K562 (cell line): ENCODE measurements around the gene SAMD15. TPM values are rescaled to one million over a fixed set of nuclear protein-coding genes. Genes with fewer than 3 reads are reported as not detected.

Experiments
- ATAC-seq: fragments of 200-7000 bp; cut with Tn5 transposase; 3 replicates; pipeline ENCODE4 v1.9.1; 2020; ENCODE audit warnings: moderate library complexity
- BruUV-seq: library from RNA; stranded (reverse); fragments of 400-500 nt; replicated peaks from 2 replicates; lab custom pipeline; 2021; lab: Mats Ljungman, UMichigan
- CTCF ChIA-PET: fragments of 300-600 bp; formaldehyde crosslinking; extraction: SDS; loops from one replicate; lab custom pipeline; 2021; ENCODE audit warnings: low intra/inter-chr PET ratio; lab: Yijun Ruan, JAX
- POLR2A ChIA-PET: fragments of 300-600, 350-650 bp; sonication (Branson Sonifier 250); formaldehyde crosslinking; extraction: SDS; loops from one replicate; lab custom pipeline; 2021; ENCODE audit warnings: antibody characterized with exemption, inconsistent platforms; lab: Yijun Ruan, JAX
- DNase-seq, 4 experiments: peaks; one replicate each; pipeline versions ENCODE4 v3.0.0 to v3.0.0-alpha.2; 2011 to 2018; ENCODE audit warnings: low spot score in 3 of 4, mixed read lengths in 3 of 4; ENCODE audit errors: extremely low read depth in 1 of 4
- FAIRE-seq: peaks from 2 replicates; lab custom pipeline; 2011; peaks lifted over from hg19 to GRCh38; lab: Jason Lieb, UNC
- H2AFZ ChIP-seq: 2 replicates; pipeline ENCODE4 v1.6.0; 2011; ENCODE audit warnings: low read depth, low read length, control low read depth, inconsistent platforms
- H3K27ac ChIP-seq: fragments of 200-600 bp; 3 replicates; pipeline ENCODE4 v1.8.0; 2011; ENCODE audit warnings: low read depth, mild to moderate bottlenecking, control low read depth, inconsistent platforms, low read length, moderate library complexity, mixed read lengths; ENCODE audit errors: extremely low read depth
- H3K27me3 ChIP-seq, 2 experiments: fragments of 300-600 bp in 1 of 2; 2 replicates in 1 of 2; 3 replicates in 1 of 2; pipeline versions ENCODE4 v1.6.0 to v1.8.0; 2011; ENCODE audit warnings: inconsistent platforms in 2 of 2, low read length in 2 of 2, mild to moderate bottlenecking in 1 of 2, mixed read lengths in 1 of 2, moderate library complexity in 1 of 2; ENCODE audit not compliant: control insufficient read depth in 2 of 2, insufficient read depth in 2 of 2
- H3K36me3 ChIP-seq: fragments of 300-600 bp; 3 replicates; pipeline ENCODE4 v1.8.0; 2011; ENCODE audit warnings: mild to moderate bottlenecking, low read length, inconsistent platforms; ENCODE audit not compliant: control insufficient read depth, insufficient read depth
- H3K4me1 ChIP-seq, 2 experiments: fragments of 200-600 bp in 1 of 2; replicated peaks in 1 of 2; 2 replicates in 1 of 2; 3 replicates in 1 of 2; pipeline versions ENCODE4 v1.5.1 to v1.8.0; 2011; ENCODE audit warnings: inconsistent platforms in 2 of 2, low read length in 2 of 2, mild to moderate bottlenecking in 1 of 2, mixed read lengths in 1 of 2, moderate library complexity in 1 of 2; ENCODE audit not compliant: control insufficient read depth in 2 of 2, insufficient read depth in 2 of 2
- H3K4me2 ChIP-seq: 2 replicates; pipeline ENCODE4 v1.6.1; 2011; ENCODE audit warnings: low read length, control low read depth, inconsistent platforms, mixed read lengths; ENCODE audit not compliant: insufficient read depth
- H3K4me3 ChIP-seq: fragments of 200-600 bp; sonication (generic), shearing (Covaris generic); 2 replicates; pipeline ENCODE4 v1.5.1; 2016; ENCODE audit warnings: control low read depth, inconsistent platforms
- H3K79me2 ChIP-seq: fragments of 200-600 bp; 3 replicates; pipeline ENCODE4 v1.8.0; 2011; ENCODE audit warnings: low read length, inconsistent platforms; ENCODE audit not compliant: control insufficient read depth, insufficient read depth
- H3K9ac ChIP-seq, 2 experiments: 2 replicates each; pipeline versions ENCODE4 v1.6.0 to v1.6.1; 2011; ENCODE audit warnings: low read depth in 2 of 2, low read length in 2 of 2, control low read depth in 1 of 2, inconsistent platforms in 1 of 2, mild to moderate bottlenecking in 1 of 2, mixed read lengths in 1 of 2; ENCODE audit not compliant: insufficient read depth in 1 of 2
- H3K9me1 ChIP-seq: one replicate; pipeline ENCODE4 v1.6.0; 2011; ENCODE audit warnings: inconsistent platforms, mild to moderate bottlenecking, low read length, moderate library complexity; ENCODE audit not compliant: control insufficient read depth, insufficient read depth
- H3K9me3 ChIP-seq: replicated peaks from 2 replicates; pipeline ENCODE4 v1.5.1; 2011; ENCODE audit warnings: low read depth, low read length, inconsistent platforms; ENCODE audit not compliant: control insufficient read depth, insufficient read depth
- H4K20me1 ChIP-seq: replicated peaks from 2 replicates; pipeline ENCODE4 v1.6.1; 2011; ENCODE audit warnings: low read length, inconsistent platforms, mixed read lengths; ENCODE audit not compliant: control insufficient read depth, insufficient read depth
- SPI1 ChIP-seq: IDR thresholded peaks from 2 replicates; pipeline ENCODE4 v1.6.1; 2011; ENCODE audit warnings: low read depth, low read length, control low read depth, borderline replicate concordance
- WGBS: fragments of 100-300 bp; shearing (Covaris generic); methylation state at CpG from one replicate; pipeline ENCODE4 v1.1.6; 2016; ENCODE audit warnings: low coverage, mixed read lengths; ENCODE audit not compliant: insufficient coverage; ENCODE audit errors: missing lambda C conversion rate; 5-methylcytosine and 5-hydroxymethylcytosine counted together
- in situ Hi-C: fragments of 300-500 bp; cut with MboI; formaldehyde crosslinking; loops from 4 replicates; pipeline ENCODE4 v1.15.0; 2018; ENCODE audit warnings: inconsistent platforms, mixed read lengths
- intact Hi-C: fragments of 100-400 bp; cut with micrococcal nuclease; formaldehyde crosslinking; loops from 2 replicates; pipeline ENCODE4 v1.14.2; 2022
- polyA plus RNA-seq, 8 experiments: library from polyadenylated mRNA; depleted of rRNA in 4 of 8; stranded (reverse) in 5 of 8; unstranded in 3 of 8; fragments of >200 nt; fragmentation: Nextera tagmentation in 2 of 8; fragmentation: Illumina TruSeq in 1 of 8; extraction: Ambion mirVana in 2 of 8; extraction: Trizol in 1 of 8; gene quantifications; 2 replicates each; pipeline versions ENCODE4 v1.2.1 to v1.2.3, GENCODE V29; 2011 to 2014; ENCODE audit warnings: inconsistent platforms in 1 of 8, missing spikeins in 1 of 8
- total RNA-seq, 7 experiments: library from RNA; depleted of rRNA in 6 of 7; stranded (reverse); fragments of >200 nt in 6 of 7; fragmentation: Illumina TruSeq in 2 of 7; extraction: Trizol in 2 of 7; gene quantifications; 2 replicates each; pipeline versions ENCODE4 v1.2.1 to v1.2.3, GENCODE V29; 2011 to 2021; ENCODE audit warnings: low replicate concordance in 1 of 7
- TF ChIP-seq, protein P1 (sequence below), 2 experiments: fragments of 450-650 bp; IDR thresholded peaks; 2 replicates each; pipeline ENCODE4 v1.6.1; 2018; ENCODE audit warnings: mild to moderate bottlenecking in 2 of 2, low read depth in 1 of 2; ENCODE audit not compliant: partially characterized antibody in 2 of 2

SAMD15 gene
- total and polyA plus RNA-seq, 9 of the 15 experiments (the other 6 are each of a cell fraction or from before 2014, with no cell fraction given) = 0.18 to 0.54 (median 0.25) TPM

DNA sequence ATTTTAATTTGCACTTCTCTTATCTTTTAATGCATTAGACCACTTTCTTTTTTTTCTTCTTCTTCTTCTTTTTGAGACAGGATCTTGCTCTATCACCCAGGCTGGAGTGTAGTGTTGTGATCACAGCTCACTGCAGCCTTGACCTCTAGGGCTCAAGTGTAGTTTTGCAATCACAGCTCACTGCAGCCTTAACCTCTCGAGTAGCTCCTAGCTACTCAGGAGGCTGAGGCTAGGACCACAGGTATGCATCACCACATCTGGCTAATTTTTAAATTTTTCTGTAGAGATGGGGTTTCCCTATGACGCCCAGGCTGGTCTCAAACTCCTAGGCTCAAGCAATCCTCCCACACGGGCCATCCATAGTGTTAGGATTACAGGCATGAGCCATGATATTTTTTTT, 13.0 kb upstream of the SAMD15 start:
- Histone ChIP-seq H3K9me3 (no peaks in the 10 kb centered on the region), H3K27ac (no peak overlapping the region), H3K4me1 (no peaks in the 10 kb centered on the region), H3K27me3 (no peaks in the 10 kb centered on the region), H3K4me3 (no peak overlapping the region), H3K9me1 (no peaks in the 10 kb centered on the region), H3K79me2 (no peaks in the 10 kb centered on the region), H3K4me2 (no peak overlapping the region), H3K9ac (no peak overlapping the region), H4K20me1 (no peaks in the 10 kb centered on the region), H3K36me3 (no peaks in the 10 kb centered on the region), H2AFZ (no peak overlapping the region)
- intact Hi-C loops (no loop called here), in situ Hi-C loops (no loop called here)
- no TSS peak for BruUV-seq
- 64% methylated on average over 3 of the region's 3 CpGs for WGBS
- FAIRE-seq (no peak), ATAC-seq (no peak), DNase-seq (no peak)
- ChIA-PET POLR2A (interaction anchor here (0.6 kb wide), 1 partner anchor 353 kb away, joined by 3 read pairs; no protein-coding TSS in a partner anchor), CTCF (no interaction called here)
- no peak for TF ChIP-seq SPI1
- TF ChIP-seq, all 486 proteins: peak for 0

DNA sequence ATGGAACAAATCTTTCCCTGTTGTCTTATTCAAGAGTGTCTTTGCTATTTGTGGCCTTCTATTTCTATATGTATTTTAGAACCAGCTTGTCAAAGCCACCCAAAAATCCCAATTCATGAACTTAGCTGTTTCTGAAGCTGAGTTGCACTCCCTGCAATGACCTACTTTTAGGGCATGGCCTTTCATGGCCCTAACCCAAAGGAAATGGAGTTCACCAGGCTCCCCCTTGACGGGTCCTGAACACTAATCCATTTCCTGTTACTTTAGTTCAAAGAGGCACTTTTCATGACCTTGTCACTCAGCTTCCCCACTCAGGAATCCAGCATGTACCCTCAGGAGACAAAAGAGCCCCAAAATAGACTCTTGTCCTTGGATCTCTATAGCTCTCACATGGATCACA, 7.9 kb upstream of the SAMD15 start:
- no peak overlapping the region for H3K4me2 ChIP-seq
- ATAC-seq = no peak
- 29% methylated on average over 1 of the region's 1 CpG for WGBS
- ChIA-PET POLR2A (interaction anchor here (1.0 kb wide), 1 partner anchor 21 kb away, joined by 3 read pairs; no protein-coding TSS in a partner anchor), CTCF (no interaction called here)
- H3K4me3 ChIP-seq = no peak overlapping the region
- TF ChIP-seq, protein P1, sequence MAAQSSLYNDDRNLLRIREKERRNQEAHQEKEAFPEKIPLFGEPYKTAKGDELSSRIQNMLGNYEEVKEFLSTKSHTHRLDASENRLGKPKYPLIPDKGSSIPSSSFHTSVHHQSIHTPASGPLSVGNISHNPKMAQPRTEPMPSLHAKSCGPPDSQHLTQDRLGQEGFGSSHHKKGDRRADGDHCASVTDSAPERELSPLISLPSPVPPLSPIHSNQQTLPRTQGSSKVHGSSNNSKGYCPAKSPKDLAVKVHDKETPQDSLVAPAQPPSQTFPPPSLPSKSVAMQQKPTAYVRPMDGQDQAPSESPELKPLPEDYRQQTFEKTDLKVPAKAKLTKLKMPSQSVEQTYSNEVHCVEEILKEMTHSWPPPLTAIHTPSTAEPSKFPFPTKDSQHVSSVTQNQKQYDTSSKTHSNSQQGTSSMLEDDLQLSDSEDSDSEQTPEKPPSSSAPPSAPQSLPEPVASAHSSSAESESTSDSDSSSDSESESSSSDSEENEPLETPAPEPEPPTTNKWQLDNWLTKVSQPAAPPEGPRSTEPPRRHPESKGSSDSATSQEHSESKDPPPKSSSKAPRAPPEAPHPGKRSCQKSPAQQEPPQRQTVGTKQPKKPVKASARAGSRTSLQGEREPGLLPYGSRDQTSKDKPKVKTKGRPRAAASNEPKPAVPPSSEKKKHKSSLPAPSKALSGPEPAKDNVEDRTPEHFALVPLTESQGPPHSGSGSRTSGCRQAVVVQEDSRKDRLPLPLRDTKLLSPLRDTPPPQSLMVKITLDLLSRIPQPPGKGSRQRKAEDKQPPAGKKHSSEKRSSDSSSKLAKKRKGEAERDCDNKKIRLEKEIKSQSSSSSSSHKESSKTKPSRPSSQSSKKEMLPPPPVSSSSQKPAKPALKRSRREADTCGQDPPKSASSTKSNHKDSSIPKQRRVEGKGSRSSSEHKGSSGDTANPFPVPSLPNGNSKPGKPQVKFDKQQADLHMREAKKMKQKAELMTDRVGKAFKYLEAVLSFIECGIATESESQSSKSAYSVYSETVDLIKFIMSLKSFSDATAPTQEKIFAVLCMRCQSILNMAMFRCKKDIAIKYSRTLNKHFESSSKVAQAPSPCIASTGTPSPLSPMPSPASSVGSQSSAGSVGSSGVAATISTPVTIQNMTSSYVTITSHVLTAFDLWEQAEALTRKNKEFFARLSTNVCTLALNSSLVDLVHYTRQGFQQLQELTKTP (IDR thresholded peaks at IDR 0.05; ENCODE audit: low read depth in 1 of 2, partially characterized antibody in 2 of 2) = no peak
- no peak for FAIRE-seq
- no peaks in the 10 kb centered on the region for H3K9me1 ChIP-seq
- no peaks in the 10 kb centered on the region for H3K27me3 ChIP-seq
- H3K36me3 ChIP-seq = no peaks in the 10 kb centered on the region
- intact Hi-C loops = no loop called here
- DNase-seq = no peak
- BruUV-seq = no TSS peak
- H3K79me2 ChIP-seq = peaks cover 10% of the 10 kb centered on the region
- H2AFZ ChIP-seq = no peak overlapping the region
- in situ Hi-C loops = no loop called here
- no peaks in the 10 kb centered on the region for H3K9me3 ChIP-seq
- H3K9ac ChIP-seq = no peak overlapping the region
- H3K4me1 ChIP-seq = peaks cover 0 to 4% of the 10 kb centered on the region in 2 experiments; a peak in 2 of 5 replicates
- H3K27ac ChIP-seq = no peak overlapping the region
- H4K20me1 ChIP-seq = no peaks in the 10 kb centered on the region
